NCI-H2171 treated with DMSO at 0.1 percent for 48 hours (cell line): ENCODE data around the gene XPO5.
"Not testable (repeated sequence)": the region's sequence is repeated elsewhere in the genome, so short reads cannot be mapped to it uniquely, and the experiment has no call there.

Experiments
- DNase-seq: peaks from one replicate; lab custom pipeline; 2025; lab: John Stamatoyannopoulos, UW

Gene XPO5

GRCh38 chr6:43575772-43576551 is at the start of gene XPO5, which contains the start of gene POLH:
TSS of gene XPO5 (minus strand) at chr6:43576038. CDS start at chr6:43575864, 174 bp downstream.
TSS of gene POLH (plus strand) at chr6:43576185. CDS start at chr6:43582320, 6,135 bp downstream.
- DNase-seq, result peak; percentile 92

DNA sequence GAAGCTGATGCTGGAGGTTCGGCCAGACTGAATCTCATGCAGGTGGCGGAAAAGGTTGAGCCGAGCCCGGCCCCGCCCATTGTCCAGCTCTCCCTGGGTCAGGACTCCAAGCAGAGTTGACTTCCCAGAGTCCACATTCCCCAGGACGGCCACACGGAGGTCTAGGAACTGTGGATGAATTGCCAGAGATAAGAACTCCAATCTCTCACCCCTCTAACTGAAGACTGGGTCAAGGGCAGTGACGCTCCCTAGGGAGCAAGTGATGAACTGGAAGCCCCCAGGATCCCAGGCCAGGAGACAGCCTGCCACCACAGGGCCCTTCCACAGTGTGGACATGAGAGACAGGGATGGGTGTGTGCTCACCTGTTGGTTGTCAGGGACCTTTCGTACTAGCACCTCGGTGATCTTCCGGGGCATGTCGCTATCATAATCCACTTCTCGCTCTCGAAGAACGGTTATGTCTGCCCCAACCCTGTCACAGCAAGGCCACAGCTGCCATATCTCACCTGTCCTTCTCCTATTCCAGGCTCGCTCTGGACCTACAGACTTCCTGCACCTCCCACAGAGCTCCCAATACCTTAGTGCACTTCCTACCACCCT is 49.7 kb upstream of the XPO5 start:
- no peak for DNase-seq

DNA sequence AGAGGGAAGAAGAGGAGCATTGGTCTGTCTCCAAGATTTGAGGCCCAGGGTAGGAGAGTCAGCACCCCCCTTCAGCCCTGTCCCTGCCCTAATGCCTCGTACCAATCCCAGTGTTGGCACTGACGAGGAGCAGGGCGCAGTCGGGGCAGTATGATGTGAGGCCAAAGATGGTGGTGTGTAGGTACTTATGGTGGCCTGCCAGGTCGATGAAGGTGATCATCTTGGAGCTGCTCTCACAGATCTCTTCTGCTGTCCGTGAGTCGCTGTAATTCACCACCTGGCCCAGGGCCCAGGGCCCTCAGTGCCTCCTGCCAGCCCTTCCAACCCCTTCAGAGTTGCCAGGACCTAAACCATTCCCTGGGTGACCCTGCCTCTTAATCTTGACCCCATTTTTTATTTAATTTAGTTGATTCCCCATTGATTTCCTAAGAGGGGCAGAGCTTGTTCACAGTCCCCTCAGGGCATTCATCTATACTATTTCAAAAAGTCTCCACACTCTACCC is 49.0 kb upstream of the XPO5 start:
- DNase-seq, result no peak

DNA sequence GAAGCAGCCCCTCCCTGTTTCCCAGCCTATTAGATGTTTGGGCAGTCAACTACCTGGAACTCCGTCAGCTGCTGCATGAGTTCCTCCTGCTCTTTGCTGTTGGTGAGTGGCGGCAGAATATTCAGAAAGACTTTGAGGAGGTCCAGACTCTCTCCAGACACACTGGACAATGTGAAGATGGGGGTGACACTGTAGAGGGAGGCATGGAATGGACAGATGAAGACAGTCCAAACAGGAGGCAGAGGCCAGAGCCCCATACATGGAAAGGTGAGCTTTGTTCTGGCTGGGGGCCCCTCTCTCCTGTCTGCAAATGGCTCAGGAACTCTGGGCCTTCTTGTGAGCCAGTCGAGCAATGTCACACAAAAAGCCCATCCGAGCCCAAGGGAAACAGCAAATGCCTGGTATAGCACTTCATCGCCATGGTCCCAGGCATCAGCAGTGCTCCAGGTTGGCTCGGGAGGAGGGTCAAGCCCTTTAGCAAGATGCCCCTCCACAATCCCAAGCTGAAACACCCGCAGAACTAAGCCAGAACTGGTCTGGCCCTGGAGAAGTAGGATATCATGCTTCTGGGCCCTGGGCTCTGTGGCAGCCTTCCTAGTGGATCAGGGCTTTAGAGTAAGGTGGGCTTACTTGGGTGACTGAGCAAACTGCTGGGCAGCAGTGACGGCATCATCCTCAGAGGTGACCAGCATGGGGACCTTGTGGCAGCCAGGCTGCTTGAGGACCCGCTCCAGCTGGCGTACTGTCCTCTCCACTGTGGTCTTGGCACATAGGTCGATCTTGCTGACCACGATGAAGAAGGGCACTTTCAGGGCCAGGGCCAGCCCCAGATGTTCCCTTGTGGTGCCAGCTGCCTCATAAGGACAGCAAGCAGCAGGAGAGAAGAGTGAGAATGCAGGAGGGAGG is 48.3 kb upstream of the XPO5 start:
- no peak for DNase-seq

DNA sequence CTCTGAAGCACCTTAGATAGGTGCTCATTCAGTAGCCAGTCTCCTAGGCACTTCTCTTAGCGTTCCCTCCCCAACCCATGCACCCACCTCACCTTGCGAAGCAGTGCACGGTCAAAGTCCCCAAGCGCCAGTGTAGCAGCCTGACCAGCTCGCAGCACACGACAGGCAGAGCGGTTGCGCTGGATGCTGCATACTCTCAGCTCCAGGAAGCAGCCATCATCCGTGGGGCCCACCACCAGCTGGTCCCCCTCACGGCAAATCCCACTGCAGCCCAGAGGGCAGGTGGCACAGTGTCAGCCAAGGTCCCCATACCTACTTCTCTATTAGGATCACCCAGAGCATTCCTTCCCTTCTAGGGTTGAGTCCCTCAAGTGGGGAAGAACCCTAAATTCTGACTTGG is 46.7 kb upstream of the XPO5 start:
- DNase-seq, result no peak

- no peak for DNase-seq
Measured at GRCh38 chr6:43621836-43622180, 46.0 kb upstream of the XPO5 start.

GRCh38 chr6:43621078-43621835 is 45.4 kb upstream of the XPO5 start:
- DNase-seq, result no peak

DNA sequence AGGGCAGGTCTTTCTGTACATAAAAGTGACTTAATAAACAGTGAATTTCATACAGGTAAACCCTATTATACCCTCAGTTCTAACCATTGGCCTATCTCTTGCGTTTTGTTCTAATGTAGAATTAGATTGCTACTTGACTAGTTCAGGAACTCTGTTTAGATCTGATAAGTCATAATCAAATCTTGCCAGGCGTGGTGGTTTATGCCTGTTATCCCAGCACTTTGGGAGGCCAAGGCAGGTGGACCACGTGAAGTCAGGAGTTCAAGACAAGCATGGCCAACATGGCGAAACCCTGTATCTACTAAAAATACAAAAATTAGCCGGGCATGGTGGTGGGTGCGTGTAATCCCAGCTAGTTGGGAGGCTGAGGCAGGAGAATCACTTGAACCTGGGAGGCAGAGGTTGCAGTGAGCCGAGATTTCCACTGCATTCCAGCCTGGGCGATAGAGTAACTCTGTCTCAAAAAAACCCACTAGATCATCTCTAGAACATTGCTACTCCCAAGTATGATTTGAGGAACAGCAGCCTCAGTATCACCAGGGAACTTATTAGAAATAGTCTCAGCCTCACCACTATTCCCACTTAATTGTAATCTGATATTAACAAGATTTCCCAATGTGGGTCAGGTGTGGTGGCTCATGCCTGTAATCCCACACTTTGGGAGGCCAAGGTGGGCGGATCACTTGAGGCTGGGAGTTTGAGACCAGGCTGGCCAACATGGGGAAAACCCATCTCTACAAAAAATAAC is 41.1 kb upstream of the XPO5 start:
- no peak for DNase-seq

- DNase-seq, result no peak
Measured at GRCh38 chr6:43614396-43614730, 38.5 kb upstream of the XPO5 start.

GRCh38 chr6:43613721-43614395 is 38.0 kb upstream of the XPO5 start:
- no peak for DNase-seq

- DNase-seq, result no peak
Measured at GRCh38 chr6:43610431-43610830, 34.6 kb upstream of the XPO5 start.

- no peak for DNase-seq
Measured at GRCh38 chr6:43609402-43609801, 33.6 kb upstream of the XPO5 start.

DNA sequence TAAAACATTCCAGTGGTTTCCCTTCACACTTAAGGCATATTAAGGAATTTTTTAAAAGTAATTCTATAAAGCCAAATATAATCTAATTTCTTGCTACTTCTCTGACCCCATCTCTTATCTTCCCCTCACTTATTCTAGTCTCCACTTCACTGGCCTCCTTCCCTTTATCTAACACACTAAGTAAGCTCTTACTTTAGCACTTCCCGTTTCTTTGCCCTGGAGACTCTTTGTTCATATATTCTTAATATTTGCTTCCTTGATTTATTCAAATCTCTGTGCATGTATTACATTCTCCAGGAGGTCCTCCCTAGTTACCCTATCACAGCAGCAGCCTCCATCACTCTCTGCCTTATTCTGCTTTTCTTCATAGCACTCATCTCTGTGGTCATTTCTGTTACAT is 33.0 kb upstream of the XPO5 start:
- no peak for DNase-seq

- peak; percentile 87 for DNase-seq
Measured at GRCh38 chr6:43608310-43608763, 32.5 kb upstream of the XPO5 start.

DNA sequence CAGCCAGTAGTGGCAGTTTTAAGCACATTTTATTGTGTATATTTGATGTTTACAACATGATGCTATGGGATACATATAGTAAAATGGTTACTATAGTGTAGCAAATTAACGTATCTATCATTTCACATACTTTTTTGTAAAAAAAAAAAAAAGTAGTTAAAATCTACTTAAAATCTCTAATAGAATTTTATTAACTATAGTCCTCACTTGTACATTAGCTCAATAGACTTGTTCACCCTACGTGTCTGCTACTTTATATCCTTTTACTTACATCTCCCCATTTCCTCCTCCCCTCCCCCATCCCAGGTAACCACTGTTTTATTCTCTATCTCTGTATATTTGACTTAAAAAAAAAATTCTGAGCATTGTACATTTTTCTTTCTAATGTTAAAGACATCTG is 30.2 kb upstream of the XPO5 start:
- DNase-seq, result no peak

- no peak for DNase-seq
Measured at GRCh38 chr6:43604174-43604573, 28.3 kb upstream of the XPO5 start.

- DNase-seq, result no peak
Measured at GRCh38 chr6:43600595-43600994, 24.8 kb upstream of the XPO5 start.

- no peak for DNase-seq
Measured at GRCh38 chr6:43593938-43594337, 18.1 kb upstream of the XPO5 start.

- not testable (repeated sequence) for DNase-seq
Measured at GRCh38 chr6:43589564-43589963, 13.7 kb upstream of the XPO5 start.

- DNase-seq, result no peak
Measured at GRCh38 chr6:43588194-43588593, 12.4 kb upstream of the XPO5 start.
